ENCODE data around the gene EDEM1.
A peak's percentile ranks its signal among the peaks of the same experiment; 100 is the strongest.
"Not testable (repeated sequence)": the region's sequence is repeated elsewhere in the genome, so short reads cannot be mapped to it uniquely, and the experiment has no call there.

The EDEM1 gene

GRCh38 chr3:5179036-5179435 lies 8.5 kb upstream of the EDEM1 start:
- not testable (repeated sequence) for DNase-seq

GRCh38 chr3:5181469-5182141 lies 5.9 kb upstream of the EDEM1 start:
- no peak for DNase-seq

GRCh38 chr3:5183714-5184113 lies 3.8 kb upstream of the EDEM1 start:
- DNase-seq, result not testable (repeated sequence)

- DNase-seq, result no peak
These were observed 3.0 kb upstream of the EDEM1 start for GRCh38 chr3:5184499-5184898.

GRCh38 chr3:5185093-5185673 lies 2.3 kb upstream of the EDEM1 start:
- DNase-seq, result no peak

GRCh38 chr3:5186089-5186857 lies 1.2 kb upstream of the EDEM1 start:
- no peak for DNase-seq

GRCh38 chr3:5186858-5187155 lies 700 bp upstream of the EDEM1 start:
- DNase-seq, result no peak

- peak; percentile 46 for DNase-seq
These were observed 462 bp downstream of the EDEM1 start for GRCh38 chr3:5187920-5188418.

GRCh38 chr3:5188419-5189221 lies 1.1 kb downstream of the EDEM1 start:
- peak; percentile 71 for DNase-seq

- peak; percentile 80 for DNase-seq
These were observed 2.8 kb downstream of the EDEM1 start for GRCh38 chr3:5190147-5190791.

- DNase-seq, result peak; percentile 51
These were observed 4.2 kb downstream of the EDEM1 start for GRCh38 chr3:5191555-5192304.

GRCh38 chr3:5192571-5193365 lies 5.3 kb downstream of the EDEM1 start:
- peak; percentile 65 for DNase-seq

GRCh38 chr3:5194341-5194740 lies 6.8 kb downstream of the EDEM1 start:
- peak; percentile 58 for DNase-seq

- DNase-seq, result peak; percentile 89
These were observed 7.4 kb downstream of the EDEM1 start for GRCh38 chr3:5194801-5195509.

- peak; percentile 74 for DNase-seq
These were observed 8.1 kb downstream of the EDEM1 start for GRCh38 chr3:5195605-5196004.

GRCh38 chr3:5197022-5197421 lies 9.5 kb downstream of the EDEM1 start:
- DNase-seq, result no peak

- DNase-seq, result peak; percentile 86
These were observed 10.2 kb downstream of the EDEM1 start for GRCh38 chr3:5197470-5198312.

GRCh38 chr3:5198313-5198677 lies 10.8 kb downstream of the EDEM1 start:
- no peak for DNase-seq

GRCh38 chr3:5198986-5199731 lies 11.7 kb downstream of the EDEM1 start:
- peak; percentile 65 for DNase-seq

Measured in activated CD4-positive, alpha-beta T cell treated with anti-CD3 and anti-CD28 coated beads, Interleukin-10, Interleukin-2, amounts not matched to agents 100 ng/mL and 50 ng/mL, durations not matched to agents 16 hours and 8 hours (primary cell).